DMS53 treated with DMSO at 0.1 percent for 48 hours (cell line): ENCODE measurements around the gene NTM.

Experiments used
- DNase-seq: peaks from one replicate; lab custom pipeline; 2025; ENCODE audit not compliant: unreplicated experiment; lab: John Stamatoyannopoulos, UW

The NTM gene

GRCh38 chr11:132115454-132115853 lies 745.0 kb downstream of the NTM start:
- no peak for DNase-seq

DNA sequence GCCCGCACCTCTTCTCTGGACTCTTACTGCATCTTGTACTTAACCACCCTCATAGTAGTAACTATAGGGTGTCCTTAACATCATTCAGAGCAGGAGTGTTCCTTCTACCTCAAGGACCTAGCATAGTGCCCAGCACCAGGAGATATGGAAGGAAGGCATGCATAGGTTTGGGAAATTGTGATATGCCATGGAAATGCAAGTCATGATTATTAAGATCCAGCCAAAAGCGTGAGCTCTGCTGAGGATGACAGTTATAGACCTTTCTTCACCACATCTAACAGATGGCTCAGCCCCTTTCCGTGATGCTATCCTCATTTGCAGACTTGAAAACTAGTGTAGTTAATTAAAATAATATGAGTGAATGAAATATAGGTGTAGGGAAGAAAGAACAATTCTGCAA lies 746.1 kb downstream of the NTM start:
- DNase-seq = no peak

DNA sequence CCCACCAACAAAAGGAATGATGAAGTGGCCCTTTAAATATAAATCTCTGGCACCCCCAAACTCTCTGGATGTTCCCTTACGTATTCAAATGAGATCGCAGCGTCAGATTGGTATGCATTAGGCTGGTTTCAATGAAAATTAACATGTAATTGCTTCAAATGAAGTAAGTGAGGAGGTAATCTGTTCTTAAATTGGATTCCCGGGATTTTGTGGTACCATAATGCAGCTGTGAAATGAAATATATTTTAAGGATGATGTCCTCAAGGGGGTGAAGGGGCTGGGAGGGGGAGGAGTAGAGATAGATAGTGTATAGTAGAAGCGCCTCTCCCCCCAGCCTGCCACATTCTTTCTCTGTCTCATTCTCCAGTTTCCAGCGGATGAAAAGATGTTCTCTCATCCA lies 748.2 kb downstream of the NTM start:
- DNase-seq = no peak

DNA sequence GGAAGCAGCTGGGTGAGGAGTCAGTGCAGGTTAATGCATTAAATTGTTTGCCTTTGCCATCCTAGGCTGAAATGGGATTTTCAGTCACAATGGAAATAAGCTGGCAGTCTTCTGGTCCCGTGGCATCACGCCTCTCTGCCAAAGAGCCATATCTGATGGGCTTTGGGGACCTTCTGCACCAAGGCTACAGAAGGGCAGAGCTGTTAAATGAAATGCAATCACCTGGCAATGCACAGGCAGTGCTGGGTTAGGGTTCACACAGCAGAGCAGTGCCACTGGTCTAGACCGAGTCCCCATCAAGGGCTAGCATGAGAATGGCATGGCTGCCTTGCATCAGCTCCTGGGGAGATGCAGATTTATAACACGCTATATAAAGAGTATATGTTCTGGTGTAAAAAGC lies 749.2 kb downstream of the NTM start:
- DNase-seq = peak; percentile 27

GRCh38 chr11:132122735-132123134 lies 752.3 kb downstream of the NTM start:
- no peak for DNase-seq

DNA sequence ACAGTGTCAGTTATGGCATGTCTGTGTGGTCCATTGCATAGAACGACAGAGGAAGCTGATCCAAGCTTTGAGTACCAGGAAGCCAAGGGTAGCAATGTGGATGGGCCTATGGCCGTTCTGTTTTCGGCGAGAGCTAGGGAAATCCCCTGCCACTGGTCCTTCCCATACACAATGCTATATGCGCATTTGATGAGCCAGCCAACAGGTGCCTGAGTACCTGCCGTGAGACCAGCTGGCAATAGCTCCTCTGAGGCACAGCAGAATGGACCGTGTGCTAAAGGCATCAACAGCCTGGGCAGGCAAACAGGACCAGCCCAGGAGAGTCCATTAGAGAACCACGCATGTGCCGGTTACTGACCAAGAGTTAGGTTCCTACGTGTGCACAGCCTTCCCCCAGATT lies 753.0 kb downstream of the NTM start:
- no peak for DNase-seq

DNA sequence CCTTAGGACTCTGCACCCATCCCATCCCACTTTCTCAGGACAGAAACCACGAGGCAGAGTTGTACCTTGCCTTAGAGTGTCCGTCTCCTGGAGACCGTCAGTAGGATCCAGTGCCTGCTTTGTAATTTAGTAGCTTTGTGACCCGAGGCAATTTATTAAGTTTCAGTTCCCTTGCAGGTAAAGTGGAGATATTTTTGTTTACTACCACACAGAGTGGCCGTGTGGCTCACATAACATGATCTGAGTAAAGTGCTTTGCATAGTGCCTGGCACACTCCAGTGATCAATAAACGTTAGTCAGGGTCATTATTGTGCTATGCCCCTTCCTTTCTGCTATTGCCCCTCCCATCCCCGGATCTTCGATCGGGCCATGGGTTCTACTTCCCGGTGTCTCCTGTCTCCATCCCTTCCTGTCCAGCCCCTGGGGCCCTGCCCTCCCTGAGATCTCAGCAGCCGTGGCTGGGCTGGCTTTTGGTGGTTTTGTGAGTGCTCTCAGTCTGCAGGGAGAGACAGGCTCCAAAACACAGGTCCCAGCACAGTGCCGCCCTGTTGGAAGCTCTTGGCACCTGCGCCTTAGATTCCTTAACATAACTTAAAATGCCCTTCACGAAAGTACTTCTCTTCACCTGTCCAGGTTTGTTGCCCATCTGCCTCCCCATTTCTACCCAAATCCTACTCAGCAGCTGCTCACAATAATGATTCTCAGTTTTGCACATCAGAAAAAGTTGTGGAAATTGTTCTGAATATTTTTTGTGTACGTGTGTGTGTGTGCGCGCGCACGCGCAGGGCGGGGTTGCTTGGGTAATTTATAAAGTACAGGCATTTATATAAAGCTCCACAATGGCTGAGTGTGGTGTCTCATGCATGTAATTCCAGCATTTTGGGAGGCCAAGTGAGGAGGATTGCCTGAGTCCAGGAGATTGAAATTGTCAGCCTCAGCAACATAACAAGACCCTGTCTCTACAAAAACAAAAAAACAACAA lies 753.7 kb downstream of the NTM start:
- no peak for DNase-seq

GRCh38 chr11:132125988-132126871 lies 755.8 kb downstream of the NTM start:
- no peak for DNase-seq

GRCh38 chr11:132126973-132127899 lies 756.8 kb downstream of the NTM start:
- DNase-seq = no peak

DNA sequence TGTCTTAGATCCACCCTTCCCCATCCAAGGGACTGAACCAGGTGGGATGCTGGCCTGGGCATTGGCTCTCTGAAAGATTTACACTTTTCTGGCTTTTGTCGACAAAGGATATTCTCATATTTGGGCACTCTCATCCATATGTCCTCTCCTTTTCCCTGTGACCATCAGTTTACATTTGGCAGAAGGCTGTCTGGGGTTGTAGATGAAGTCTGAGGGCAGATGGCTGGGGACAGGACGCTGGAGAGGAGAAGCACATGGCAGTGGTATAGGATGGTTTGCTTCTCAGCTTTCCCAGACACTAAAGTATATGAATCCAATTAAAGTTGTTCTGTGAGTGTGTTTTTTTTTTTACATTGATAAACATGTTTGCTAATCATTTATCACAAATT lies 757.5 kb downstream of the NTM start:
- no peak for DNase-seq

DNA sequence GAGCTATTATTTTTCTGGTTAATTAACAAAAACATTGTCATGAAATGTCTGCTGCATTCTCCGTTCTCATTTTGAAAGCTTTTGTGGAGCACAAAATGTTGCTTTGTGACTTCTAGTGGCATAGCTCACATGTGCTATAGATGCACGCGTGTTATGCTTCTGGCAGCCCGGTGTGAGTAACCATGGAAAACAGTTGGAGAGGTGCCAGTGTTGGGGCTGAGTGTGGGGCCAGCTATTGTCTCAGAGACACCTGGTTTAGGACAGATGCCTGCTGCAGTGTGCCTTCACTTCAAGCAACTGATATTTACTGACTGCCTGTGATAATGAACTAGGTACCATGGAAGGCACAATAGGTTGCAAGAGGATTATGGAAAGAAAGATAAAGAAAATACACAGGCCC lies 760.6 kb downstream of the NTM start:
- peak; percentile 83 for DNase-seq

- no peak for DNase-seq
These were observed 761.5 kb downstream of the NTM start for GRCh38 chr11:132131961-132132360.

- peak; percentile 81 for DNase-seq
These were observed 763.9 kb downstream of the NTM start for GRCh38 chr11:132134322-132134721.

DNA sequence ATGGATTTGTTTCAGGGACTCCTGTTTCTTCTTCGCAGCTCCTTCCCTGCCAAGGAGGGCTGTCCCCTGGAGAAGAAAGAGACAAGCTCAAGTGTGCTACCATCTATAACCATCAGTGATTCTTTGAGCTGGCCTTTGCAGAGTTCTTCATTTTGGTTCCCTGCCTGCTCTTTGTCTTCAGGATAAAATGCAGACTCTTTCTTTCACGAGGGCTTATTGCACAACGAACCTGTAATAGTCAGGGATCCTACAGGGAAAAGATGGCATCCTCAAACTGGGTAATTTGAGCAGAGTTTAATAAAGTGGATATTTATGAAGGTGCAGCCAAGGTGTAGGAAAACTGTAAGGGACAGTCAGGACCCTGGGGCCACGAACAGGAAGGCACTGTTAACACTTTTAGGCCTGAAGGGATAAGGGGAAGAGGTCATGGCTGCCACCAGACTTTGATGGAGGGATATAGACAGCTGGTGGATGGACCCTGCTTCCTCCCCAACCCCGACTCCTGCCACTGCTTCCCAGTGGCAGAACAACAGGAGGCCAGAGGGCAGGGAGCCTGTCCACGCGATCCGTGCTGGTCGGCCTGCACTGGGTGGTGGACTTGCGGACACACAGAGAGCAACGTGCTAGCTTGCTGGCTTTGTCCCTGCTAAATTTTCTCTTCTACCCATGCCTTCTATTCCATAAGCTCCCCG lies 767.0 kb downstream of the NTM start:
- no peak for DNase-seq

- no peak for DNase-seq
These were observed 767.5 kb downstream of the NTM start for GRCh38 chr11:132137981-132138313.

- DNase-seq = no peak
These were observed 768.8 kb downstream of the NTM start for GRCh38 chr11:132139181-132139580.

DNA sequence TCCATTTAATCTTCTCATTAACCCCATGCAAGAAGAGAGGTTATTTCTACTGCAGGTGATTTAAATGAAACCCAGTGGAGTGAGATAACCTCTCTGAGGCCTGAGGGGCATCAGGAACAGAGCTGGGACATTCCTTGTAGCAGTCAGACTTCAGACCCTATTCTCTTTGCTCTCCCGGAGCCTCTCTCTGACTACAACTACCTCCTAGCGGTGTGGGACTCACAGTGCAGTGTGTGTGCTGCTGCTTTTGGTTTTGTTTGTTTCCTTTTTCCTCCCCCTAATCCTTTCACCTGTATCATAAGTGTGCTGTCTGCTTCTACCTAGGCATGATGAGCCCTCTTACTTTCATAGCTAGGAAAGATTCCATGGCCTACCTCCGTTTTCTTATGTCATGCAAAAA lies 769.6 kb downstream of the NTM start:
- DNase-seq = no peak

- DNase-seq = no peak
These were observed 771.7 kb downstream of the NTM start for GRCh38 chr11:132142121-132142520.

DNA sequence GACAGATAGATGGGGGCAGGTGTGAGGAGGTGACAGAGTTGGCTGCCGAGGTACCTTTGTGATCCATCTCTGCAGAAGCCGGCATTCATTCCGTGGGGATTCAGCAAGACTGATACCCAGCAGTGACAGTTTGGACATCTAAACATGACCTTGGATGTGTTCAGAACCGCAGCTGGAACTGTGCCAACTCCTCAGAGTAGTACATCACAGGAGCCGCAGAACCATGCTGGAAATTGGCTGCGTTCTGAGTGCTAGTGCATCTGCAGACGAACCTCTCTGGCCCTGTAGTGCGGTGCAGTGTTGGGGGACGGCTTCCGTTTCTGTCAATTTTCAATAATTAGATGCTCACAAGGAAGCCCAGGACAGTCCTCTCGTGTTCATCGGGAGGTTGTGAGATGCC lies 772.1 kb downstream of the NTM start:
- DNase-seq = no peak

DNA sequence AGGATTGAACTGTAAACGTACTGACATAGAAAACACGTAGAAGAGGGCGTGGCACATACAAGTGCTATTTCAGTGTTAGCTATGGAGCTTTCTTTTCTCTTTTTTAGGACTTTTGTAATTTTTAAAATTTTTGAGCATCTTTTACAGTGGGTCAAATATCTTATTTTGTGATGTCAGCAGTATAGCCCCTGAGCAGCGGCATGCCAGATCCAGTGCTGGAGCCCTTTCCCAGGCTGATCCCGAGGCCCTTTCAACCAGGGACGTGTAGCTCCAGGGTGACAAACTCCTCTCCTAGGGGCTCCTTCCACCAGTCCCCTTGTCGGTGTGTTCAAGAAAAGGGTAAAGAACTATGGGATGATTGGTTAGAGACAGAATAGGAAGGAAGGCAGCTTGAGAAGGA lies 777.0 kb downstream of the NTM start:
- DNase-seq = no peak
